Tibial nerve (tissue), 4 donors: Measurements from ENCODE around the gene IL1RAPL2.

Experiments
- CTCF ChIP-seq, 5 experiments: fragments of 200-600 bp in 3 of 5; fragments of 450-650 bp in 2 of 5; sonication (generic) in 3 of 5; IDR thresholded peaks; one replicate each; pipeline ENCODE4 v1.5.1; 2016 to 2019; ENCODE audit warnings: antibody characterized with exemption in 5 of 5, mild to moderate bottlenecking in 3 of 5, moderate library complexity in 2 of 5
- EP300 ChIP-seq, 2 donors: sonication (generic); formaldehyde crosslinking; IDR thresholded peaks; one replicate each; pipeline ENCODE4 v1.6.1; 2017; ENCODE audit warnings: antibody characterized with exemption in 2 of 2, mild to moderate bottlenecking in 1 of 2
- POLR2A ChIP-seq, 2 donors: fragments of 450-650 bp; IDR thresholded peaks; one replicate each; pipeline ENCODE4 v1.6.1; 2017; ENCODE audit warnings: antibody characterized with exemption in 2 of 2, mild to moderate bottlenecking in 2 of 2, moderate library complexity in 2 of 2

GRCh38 chrX:105635794-105636193 lies 1069.8 kb downstream of the IL1RAPL2 start:
- TF ChIP-seq EP300 (IDR thresholded peaks at IDR 0.05), result no peak
- TF ChIP-seq CTCF (IDR thresholded peaks at IDR 0.05), result no peak
- no peak for TF ChIP-seq POLR2A (IDR thresholded peaks at IDR 0.05)
